ENCODE results near the gene HECW1. TPM values are rescaled to one million over a fixed set of nuclear protein-coding genes. Genes with fewer than 3 reads are reported as not detected.

HECW1 gene
- total and polyA plus RNA-seq, 2 experiments from 2014 or later, result 11.0 to 21.8 TPM

- H3K4me3 ChIP-seq, result no peak overlapping the region
- ATAC-seq (peak; percentile 78), DNase-seq (ENCODE audit: low spot score) (peak; percentile 82)
- no peaks in the 10 kb centered on the region for H3K79me2 ChIP-seq (replicated peaks; ENCODE audit: insufficient read depth)
- H3K9me2 ChIP-seq (ENCODE audit: insufficient read depth), result no peaks in the 10 kb centered on the region
- H3K36me3 ChIP-seq (ENCODE audit: insufficient read depth), result no peaks in the 10 kb centered on the region
- Mint-ChIP-seq H3K27me3 (ENCODE audit: insufficient read depth, low read depth, poor library complexity) (peaks cover 12% of the 10 kb centered on the region), H3K4me1 (peaks cover 62% of the 10 kb centered on the region), H3K36me3 (ENCODE audit: low read depth) (no peaks in the 10 kb centered on the region; the same call in 2 of the 3 replicates), H3K9me3 (no peaks in the 10 kb centered on the region), H3K27ac (peak overlapping the region; percentile 23; the same call in 1 of the 2 replicates), H3K4me3 (no peak overlapping the region)
- TF ChIP-seq ZNF462 (CRISPR knock-in tag; IDR thresholded peaks at IDR 0.05) (0 out of 2 replicates have a peak, but pooled peaks have one; percentile 35), ZNF114 (CRISPR knock-in tag; IDR thresholded peaks at IDR 0.05) (no peak), POLR2AphosphoS5 (IDR thresholded peaks at IDR 0.05; ENCODE audit: low read depth) (no peak)
- no peaks in the 10 kb centered on the region for H3F3A ChIP-seq (replicated peaks; ENCODE audit: low read depth)
- peak overlapping the region; percentile 52 for H3K27ac ChIP-seq (ENCODE audit: low read depth)
- H4K20me1 ChIP-seq (replicated peaks; ENCODE audit: insufficient read depth), result no peaks in the 10 kb centered on the region
- H3K4me1 ChIP-seq (ENCODE audit: insufficient read depth), result peaks cover 49% of the 10 kb centered on the region
- no peaks in the 10 kb centered on the region for H3K27me3 ChIP-seq (ENCODE audit: insufficient read depth)
- H2AFZ ChIP-seq, result no peak overlapping the region
- H3K4me2 ChIP-seq, result 0 out of 2 replicates have a peak overlapping the region, but pooled peaks have one; percentile 1
Measured at GRCh38 chr7:43135129-43135528, 22.7 kb downstream of the HECW1 start.

DNA sequence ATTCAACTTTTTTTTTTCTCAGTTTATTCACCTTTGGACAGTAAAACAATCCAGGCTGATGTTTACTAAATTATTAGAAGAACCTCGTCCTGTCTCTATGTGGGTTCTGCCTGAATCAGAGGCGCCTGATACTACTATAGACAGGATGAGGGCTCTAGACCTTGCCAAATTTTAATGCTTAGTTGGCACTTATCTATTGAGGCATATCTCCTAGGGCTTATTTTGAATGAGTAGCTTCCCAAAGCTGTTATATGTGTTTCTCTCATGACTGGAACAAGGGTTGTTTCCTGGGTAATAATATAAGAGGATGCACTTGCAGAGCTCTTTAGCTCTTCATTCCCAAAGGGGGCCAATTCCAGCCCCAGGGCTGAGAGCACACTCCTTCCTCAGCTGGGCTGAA, 23.6 kb downstream of the HECW1 start:
- no peaks in the 10 kb centered on the region for H4K20me1 ChIP-seq (replicated peaks; ENCODE audit: insufficient read depth)
- H3K27ac Mint-ChIP-seq, result peak overlapping the region; percentile 81; the same call in 1 of the 2 replicates
- peaks cover 57% of the 10 kb centered on the region for H3K4me1 ChIP-seq (ENCODE audit: insufficient read depth)
- DNase-seq (ENCODE audit: low spot score) (no peak), ATAC-seq (no peak)
- H3K4me1 Mint-ChIP-seq, result peaks cover 72% of the 10 kb centered on the region
- H3K27me3 ChIP-seq (ENCODE audit: insufficient read depth), result no peaks in the 10 kb centered on the region
- H3K4me2 ChIP-seq, result 0 out of 2 replicates have a peak overlapping the region, but pooled peaks have one; percentile 1
- H3K27ac ChIP-seq (ENCODE audit: low read depth), result 0 out of 2 replicates have a peak overlapping the region, but pooled peaks have one; percentile 52
- no peaks in the 10 kb centered on the region for H3F3A ChIP-seq (replicated peaks; ENCODE audit: low read depth)
- H3K9me2 ChIP-seq (ENCODE audit: insufficient read depth), result no peaks in the 10 kb centered on the region
- no peaks in the 10 kb centered on the region for H3K36me3 ChIP-seq (ENCODE audit: insufficient read depth)
- H2AFZ ChIP-seq, result no peak overlapping the region
- H3K9me3 Mint-ChIP-seq, result no peaks in the 10 kb centered on the region
- no peaks in the 10 kb centered on the region for H3K79me2 ChIP-seq (replicated peaks; ENCODE audit: insufficient read depth)
- H3K36me3 Mint-ChIP-seq (ENCODE audit: low read depth), result no peaks in the 10 kb centered on the region; the same call in 2 of the 3 replicates
- H3K4me3 ChIP-seq, result no peak overlapping the region
- H3K4me3 Mint-ChIP-seq, result no peak overlapping the region
- peaks cover 13% of the 10 kb centered on the region for H3K27me3 Mint-ChIP-seq (ENCODE audit: insufficient read depth, low read depth, poor library complexity)
- TF ChIP-seq CREB1 (CRISPR knock-in tag; IDR thresholded peaks at IDR 0.05; ENCODE audit: low read depth), result no peak
- no peak for TF ChIP-seq ZNF114 (CRISPR knock-in tag; IDR thresholded peaks at IDR 0.05)
- TF ChIP-seq, protein P1, sequence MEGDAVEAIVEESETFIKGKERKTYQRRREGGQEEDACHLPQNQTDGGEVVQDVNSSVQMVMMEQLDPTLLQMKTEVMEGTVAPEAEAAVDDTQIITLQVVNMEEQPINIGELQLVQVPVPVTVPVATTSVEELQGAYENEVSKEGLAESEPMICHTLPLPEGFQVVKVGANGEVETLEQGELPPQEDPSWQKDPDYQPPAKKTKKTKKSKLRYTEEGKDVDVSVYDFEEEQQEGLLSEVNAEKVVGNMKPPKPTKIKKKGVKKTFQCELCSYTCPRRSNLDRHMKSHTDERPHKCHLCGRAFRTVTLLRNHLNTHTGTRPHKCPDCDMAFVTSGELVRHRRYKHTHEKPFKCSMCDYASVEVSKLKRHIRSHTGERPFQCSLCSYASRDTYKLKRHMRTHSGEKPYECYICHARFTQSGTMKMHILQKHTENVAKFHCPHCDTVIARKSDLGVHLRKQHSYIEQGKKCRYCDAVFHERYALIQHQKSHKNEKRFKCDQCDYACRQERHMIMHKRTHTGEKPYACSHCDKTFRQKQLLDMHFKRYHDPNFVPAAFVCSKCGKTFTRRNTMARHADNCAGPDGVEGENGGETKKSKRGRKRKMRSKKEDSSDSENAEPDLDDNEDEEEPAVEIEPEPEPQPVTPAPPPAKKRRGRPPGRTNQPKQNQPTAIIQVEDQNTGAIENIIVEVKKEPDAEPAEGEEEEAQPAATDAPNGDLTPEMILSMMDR (conservative IDR thresholded peaks at IDR 0.05; ENCODE audit: low read depth in 2 of 2), result no peak
- TF ChIP-seq POLR2AphosphoS5 (IDR thresholded peaks at IDR 0.05; ENCODE audit: low read depth), result no peak
- TF ChIP-seq, protein P2, sequence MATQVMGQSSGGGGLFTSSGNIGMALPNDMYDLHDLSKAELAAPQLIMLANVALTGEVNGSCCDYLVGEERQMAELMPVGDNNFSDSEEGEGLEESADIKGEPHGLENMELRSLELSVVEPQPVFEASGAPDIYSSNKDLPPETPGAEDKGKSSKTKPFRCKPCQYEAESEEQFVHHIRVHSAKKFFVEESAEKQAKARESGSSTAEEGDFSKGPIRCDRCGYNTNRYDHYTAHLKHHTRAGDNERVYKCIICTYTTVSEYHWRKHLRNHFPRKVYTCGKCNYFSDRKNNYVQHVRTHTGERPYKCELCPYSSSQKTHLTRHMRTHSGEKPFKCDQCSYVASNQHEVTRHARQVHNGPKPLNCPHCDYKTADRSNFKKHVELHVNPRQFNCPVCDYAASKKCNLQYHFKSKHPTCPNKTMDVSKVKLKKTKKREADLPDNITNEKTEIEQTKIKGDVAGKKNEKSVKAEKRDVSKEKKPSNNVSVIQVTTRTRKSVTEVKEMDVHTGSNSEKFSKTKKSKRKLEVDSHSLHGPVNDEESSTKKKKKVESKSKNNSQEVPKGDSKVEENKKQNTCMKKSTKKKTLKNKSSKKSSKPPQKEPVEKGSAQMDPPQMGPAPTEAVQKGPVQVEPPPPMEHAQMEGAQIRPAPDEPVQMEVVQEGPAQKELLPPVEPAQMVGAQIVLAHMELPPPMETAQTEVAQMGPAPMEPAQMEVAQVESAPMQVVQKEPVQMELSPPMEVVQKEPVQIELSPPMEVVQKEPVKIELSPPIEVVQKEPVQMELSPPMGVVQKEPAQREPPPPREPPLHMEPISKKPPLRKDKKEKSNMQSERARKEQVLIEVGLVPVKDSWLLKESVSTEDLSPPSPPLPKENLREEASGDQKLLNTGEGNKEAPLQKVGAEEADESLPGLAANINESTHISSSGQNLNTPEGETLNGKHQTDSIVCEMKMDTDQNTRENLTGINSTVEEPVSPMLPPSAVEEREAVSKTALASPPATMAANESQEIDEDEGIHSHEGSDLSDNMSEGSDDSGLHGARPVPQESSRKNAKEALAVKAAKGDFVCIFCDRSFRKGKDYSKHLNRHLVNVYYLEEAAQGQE (IDR thresholded peaks at IDR 0.05; ENCODE audit: unreplicated experiment), result no peak
